Gastrocnemius medialis (tissue), 4 donors: Measurements from ENCODE around the gene ITPR3. TPM values are rescaled to one million over a fixed set of nuclear protein-coding genes. Genes with fewer than 3 reads are reported as not detected.

Source experiments
- ATAC-seq, 2 donors: fragments of 150-250 bp; one replicate each; pipeline ENCODE4 v1.9.1; 2016
- DNase-seq, 2 donors: peaks; one replicate each; pipeline ENCODE4 v3.0.0-alpha.2; 2019
- H3K27ac ChIP-seq, 4 donors: fragments of 200-600 bp; sonication (generic); 1 replicate in 1 of 4; 2 replicates in 3 of 4; pipeline ENCODE4 v1.5.1; 2016 to 2018; ENCODE audit warnings: mild to moderate bottlenecking in 2 of 4, moderate library complexity in 1 of 4
- H3K27me3 ChIP-seq, 3 donors: fragments of 200-600 bp; sonication (generic) in 2 of 3; 1 replicate in 1 of 3; 2 replicates in 2 of 3; pipeline versions ENCODE4 v1.5.1 to v1.6.0; 2016 to 2019; ENCODE audit warnings: mild to moderate bottlenecking in 1 of 3, moderate library complexity in 1 of 3
- H3K36me3 ChIP-seq, 2 donors: fragments of 200-600 bp; sonication (generic) in 1 of 2; one replicate each; pipeline ENCODE4 v1.5.1; 2017 to 2018
- H3K4me1 ChIP-seq, 2 donors: fragments of 200-600 bp; sonication (generic) in 1 of 2; one replicate each; pipeline ENCODE4 v1.5.1; 2016 to 2017; ENCODE audit warnings: mild to moderate bottlenecking in 2 of 2
- H3K4me3 ChIP-seq, 4 donors: fragments of 200-600 bp; sonication (generic) in 3 of 4; 1 replicate in 1 of 4; 2 replicates in 3 of 4; pipeline ENCODE4 v1.5.1; 2016 to 2019; ENCODE audit warnings: mild to moderate bottlenecking in 2 of 4
- H3K9me3 ChIP-seq, 3 donors: fragments of 200-600 bp; sonication (generic) in 2 of 3; 1 replicate in 1 of 3; 2 replicates in 2 of 3; pipeline ENCODE4 v1.5.1; 2016 to 2019
- CTCF ChIP-seq, 5 experiments: fragments of 450-650 bp in 3 of 5; fragments of 200-600 bp in 2 of 5; sonication (generic) in 2 of 5; IDR thresholded peaks in 4 of 5; conservative IDR thresholded peaks in 1 of 5; 1 replicate in 4 of 5; 2 replicates in 1 of 5; pipeline ENCODE4 v1.5.1; 2016 to 2019; ENCODE audit warnings: antibody characterized with exemption in 5 of 5, mild to moderate bottlenecking in 3 of 5, moderate library complexity in 3 of 5
- POLR2A ChIP-seq, 2 donors: fragments of 450-650 bp; IDR thresholded peaks; one replicate each; pipeline ENCODE4 v1.6.1; 2017; ENCODE audit warnings: antibody characterized with exemption in 2 of 2, mild to moderate bottlenecking in 2 of 2, moderate library complexity in 2 of 2
- in situ Hi-C, 4 donors: fragments of 200-750 bp; cut with MboI; loops; one replicate each; pipeline versions ENCODE4 v1.15.0 to v1.8.0; 2017; ENCODE audit warnings: low sequenced_read_pairs in 4 of 4
- intact Hi-C: fragments of 100-400 bp; cut with DNase I; formaldehyde crosslinking; loops from one replicate; pipeline ENCODE4 v1.15.1; 2023; ENCODE audit warnings: low total_unique reads
- total RNA-seq, 4 donors: library from RNA; depleted of rRNA; stranded (reverse); fragments of >200 nt; gene quantifications; one replicate each; pipeline versions ENCODE4 v1.1.0 to v1.2.3, GENCODE V29; 2016

ITPR3 gene
- total RNA-seq, 4 donors from 2014 or later: 1.9 to 6.8 (median 4.2) TPM

- H3K9me3 ChIP-seq: no peaks in the 10 kb centered on the region
- no peak for TF ChIP-seq CTCF (IDR thresholded peaks at IDR 0.05 in 4 of 5, conservative IDR thresholded peaks at IDR 0.05 in 1 of 5)
- no peak for TF ChIP-seq POLR2A (IDR thresholded peaks at IDR 0.05)
- no peak for ATAC-seq
These were observed 15.9 kb upstream of the ITPR3 start for GRCh38 chr6:33604941-33605854.

GRCh38 chr6:33606642-33607041, 14.5 kb upstream of the ITPR3 start:
- intact Hi-C loops: loop anchor here (1.0 kb wide), 2 partner anchors 17 to 21 kb away; no protein-coding TSS in a partner anchor
- Histone ChIP-seq H3K4me3 (no peak overlapping the region), H3K36me3 (no peaks in the 10 kb centered on the region), H3K4me1 (peaks cover 11 to 39% of the 10 kb centered on the region in 2 donors), H3K27me3 (no peaks in the 10 kb centered on the region), H3K9me3 (no peaks in the 10 kb centered on the region), H3K27ac (no peak overlapping the region)
- DNase-seq (no peak), ATAC-seq (no peak)
- no peak for TF ChIP-seq CTCF (IDR thresholded peaks at IDR 0.05 in 4 of 5, conservative IDR thresholded peaks at IDR 0.05 in 1 of 5)
- TF ChIP-seq POLR2A (IDR thresholded peaks at IDR 0.05): no peak
- in situ Hi-C loops: no loop called here

More at GRCh38 chr6:33604941-33605854, 15.9 kb upstream of the ITPR3 start:
- Histone ChIP-seq H3K27me3 (no peaks in the 10 kb centered on the region), H3K27ac (no peak overlapping the region), H3K4me1 (peaks cover 8 to 35% of the 10 kb centered on the region in 2 donors), H3K4me3 (no peak overlapping the region), H3K36me3 (no peaks in the 10 kb centered on the region)
- in situ Hi-C loops: no loop called here
- DNase-seq: no peak
- intact Hi-C loops: no loop called here

- H3K27ac ChIP-seq: peak overlapping the region in 1 of 4 donors; percentile 24
- in situ Hi-C loops (no loop called here), intact Hi-C loops (loop anchor here (1.0 kb wide), 2 partner anchors 18 to 22 kb away; no protein-coding TSS in a partner anchor)
- DNase-seq (no peak), ATAC-seq (peak in 1 of 2 donors; percentile 8)
- no peaks in the 10 kb centered on the region for H3K27me3 ChIP-seq
- no peak for TF ChIP-seq POLR2A (IDR thresholded peaks at IDR 0.05)
- TF ChIP-seq CTCF (IDR thresholded peaks at IDR 0.05 in 4 of 5, conservative IDR thresholded peaks at IDR 0.05 in 1 of 5): no peak
- H3K4me3 ChIP-seq: no peak overlapping the region
- peaks cover 11 to 34% of the 10 kb centered on the region in 2 donors for H3K4me1 ChIP-seq
- H3K36me3 ChIP-seq: no peaks in the 10 kb centered on the region
- H3K9me3 ChIP-seq: no peaks in the 10 kb centered on the region
These were observed 13.9 kb upstream of the ITPR3 start for GRCh38 chr6:33607126-33607783.

- Histone ChIP-seq H3K4me3 (no peak overlapping the region), H3K4me1 (peaks cover 11 to 32% of the 10 kb centered on the region in 2 donors), H3K36me3 (no peaks in the 10 kb centered on the region), H3K27me3 (no peaks in the 10 kb centered on the region), H3K27ac (peak overlapping the region in 1 of 4 donors; percentile 24), H3K9me3 (no peaks in the 10 kb centered on the region)
- intact Hi-C loops (loop anchor here (1.0 kb wide), 2 partner anchors 18 to 22 kb away; no protein-coding TSS in a partner anchor), in situ Hi-C loops (no loop called here)
- TF ChIP-seq CTCF (IDR thresholded peaks at IDR 0.05 in 4 of 5, conservative IDR thresholded peaks at IDR 0.05 in 1 of 5) (peak in 4 of 5 experiments; percentile 38 to 59 (median 40)), POLR2A (IDR thresholded peaks at IDR 0.05) (no peak)
- ATAC-seq: peak; percentile 74 to 75
- DNase-seq: peak; percentile 48 to 55
These were observed 13.3 kb upstream of the ITPR3 start for GRCh38 chr6:33607784-33608161.
